GM21390 (cell line): ENCODE data around the gene CEP120.

ENCODE experiments used
- ATAC-seq: cut with Tn5 transposase; IDR thresholded peaks from one replicate; pipeline ENCODE4 v1.9.1; 2021; ENCODE audit not compliant: unreplicated experiment

Gene CEP120

DNA sequence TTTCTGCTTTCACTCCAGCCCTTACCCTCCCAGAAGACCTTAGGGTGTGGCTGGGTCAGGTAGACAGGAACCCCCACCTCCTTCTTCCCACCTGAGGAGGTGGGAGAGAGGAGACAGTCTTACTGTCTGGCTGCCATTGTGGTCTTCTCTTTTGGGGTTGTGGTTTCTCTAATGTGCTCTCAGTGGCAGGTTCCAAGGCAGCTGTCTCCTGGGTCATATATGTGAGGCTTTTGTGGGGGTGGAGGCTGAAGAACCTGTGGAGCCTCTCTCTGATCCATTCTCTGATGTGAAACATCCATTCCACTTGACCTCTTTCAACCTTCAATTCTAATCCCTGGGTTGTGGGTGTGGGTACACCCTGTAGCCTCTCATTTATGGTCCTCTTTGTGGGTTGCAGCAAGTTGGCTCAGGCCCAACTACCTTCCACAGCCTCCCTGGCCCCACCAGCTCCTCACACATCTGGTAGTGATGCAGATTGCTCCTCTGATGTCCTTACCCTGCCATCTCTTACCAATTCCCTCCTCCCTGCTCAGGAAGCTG lies 118.4 kb downstream of the CEP120 start:
- ATAC-seq: no peak

DNA sequence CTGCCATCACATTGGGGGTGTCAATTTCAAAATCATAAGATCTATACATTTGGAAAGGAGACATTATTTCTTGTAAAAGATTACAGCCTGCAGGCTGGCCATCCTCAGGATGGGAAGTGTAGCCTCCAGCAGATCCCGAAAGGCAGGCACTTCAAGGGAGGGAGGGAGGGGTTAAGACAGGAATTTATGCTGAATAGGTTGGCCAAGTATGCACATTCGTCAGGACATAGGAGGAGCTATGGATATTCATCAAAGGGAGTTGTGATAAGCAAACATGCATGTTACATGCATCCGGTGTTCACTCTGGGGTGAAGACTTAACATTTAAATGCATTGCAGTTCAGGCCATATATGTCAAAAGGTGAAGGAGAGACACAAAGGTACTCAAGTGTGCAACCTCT lies 119.4 kb downstream of the CEP120 start:
- ATAC-seq: no peak

- ATAC-seq: no peak
These were observed 122.9 kb downstream of the CEP120 start for GRCh38 chr5:123300266-123300665.

GRCh38 chr5:123299136-123299535 lies 124.1 kb downstream of the CEP120 start:
- no peak for ATAC-seq

GRCh38 chr5:123298335-123299030 lies 124.7 kb downstream of the CEP120 start:
- ATAC-seq: no peak

DNA sequence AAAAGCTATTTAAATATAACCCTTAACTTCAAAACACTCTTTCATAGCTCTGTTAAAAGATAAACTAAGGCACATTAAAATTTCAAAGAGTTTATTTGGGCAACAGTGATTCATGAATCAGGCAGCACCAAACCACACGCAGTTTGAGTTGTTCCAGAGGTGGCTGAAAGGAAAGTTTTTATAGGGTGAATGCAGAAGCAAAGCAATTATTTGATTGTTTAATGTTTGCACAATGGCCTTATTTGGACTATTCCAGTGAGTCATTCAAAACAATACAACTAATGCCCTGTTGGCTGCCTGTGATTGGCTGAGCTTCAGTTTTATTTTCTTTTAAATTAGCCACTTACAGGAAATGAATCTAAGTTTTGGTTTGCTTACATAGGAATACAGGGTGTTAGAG lies 125.3 kb downstream of the CEP120 start:
- ATAC-seq: no peak

GRCh38 chr5:123297198-123297831 lies 125.9 kb downstream of the CEP120 start:
- no peak for ATAC-seq
